CD4-positive, CD25-positive, alpha-beta regulatory T cell (primary cell): Measurements from ENCODE around the gene IMPA2. TPM values are rescaled to one million over a fixed set of nuclear protein-coding genes. Genes with fewer than 3 reads are reported as not detected.

Experiments used
- ATAC-seq, 2 donors: fragments of 150-1000 bp; cut with Tn5 transposase; one replicate each; pipeline ENCODE4 v1.10.0; 2021; ENCODE audit warnings: low read depth in 2 of 2, moderate number of reproducible peaks in 2 of 2, moderate library complexity in 1 of 2
- DNase-seq, 3 donors: peaks; one replicate each; pipeline versions ENCODE4 v3.0.0 to v3.0.0-alpha.2; 2012 to 2022; ENCODE audit warnings: mixed read lengths in 1 of 3
- H3K27ac ChIP-seq: one replicate; pipeline ENCODE4 v1.7.0; 2013; ENCODE audit warnings: mild to moderate bottlenecking, low read length; ENCODE audit not compliant: insufficient read depth, poor library complexity, severe bottlenecking
- H3K27me3 ChIP-seq: one replicate; pipeline ENCODE4 v1.7.0; 2013; ENCODE audit warnings: low read length; ENCODE audit not compliant: control insufficient read depth, insufficient read depth
- H3K36me3 ChIP-seq: one replicate; pipeline ENCODE4 v1.7.0; 2013; ENCODE audit warnings: mild to moderate bottlenecking, low read length, moderate library complexity; ENCODE audit not compliant: control insufficient read depth, insufficient read depth
- H3K4me1 ChIP-seq: 2 replicates; pipeline ENCODE4 v1.7.0; 2013; ENCODE audit warnings: mild to moderate bottlenecking, low read length; ENCODE audit not compliant: insufficient read depth, control insufficient read depth, poor library complexity, severe bottlenecking
- H3K4me3 ChIP-seq: one replicate; pipeline ENCODE4 v1.7.0; 2013; ENCODE audit warnings: low read depth, mild to moderate bottlenecking, low read length, moderate library complexity
- H3K9me3 ChIP-seq, 2 experiments: 1 replicate in 1 of 2; 2 replicates in 1 of 2; pipeline ENCODE4 v1.7.0; 2013; ENCODE audit warnings: low read length in 2 of 2, mild to moderate bottlenecking in 1 of 2, moderate library complexity in 1 of 2; ENCODE audit not compliant: control insufficient read depth in 2 of 2
- H3K27ac Mint-ChIP-seq, 3 donors: one replicate each; pipeline ENCODE4 v1.8.0; 2020 to 2022; ENCODE audit warnings: mild to moderate bottlenecking in 3 of 3, mixed read lengths in 3 of 3, moderate library complexity in 2 of 3
- H3K27me3 Mint-ChIP-seq: one replicate; pipeline ENCODE4 v1.8.0; 2022; ENCODE audit warnings: mild to moderate bottlenecking, mixed read lengths
- H3K36me3 Mint-ChIP-seq: one replicate; pipeline ENCODE4 v1.8.0; 2020; ENCODE audit warnings: mixed read lengths
- H3K4me1 Mint-ChIP-seq, 4 donors: one replicate each; pipeline ENCODE4 v1.8.0; 2020 to 2022; ENCODE audit warnings: mixed read lengths in 4 of 4, mild to moderate bottlenecking in 1 of 4
- H3K4me3 Mint-ChIP-seq, 4 donors: one replicate each; pipeline ENCODE4 v1.8.0; 2020 to 2022; ENCODE audit warnings: mild to moderate bottlenecking in 4 of 4, mixed read lengths in 4 of 4, moderate library complexity in 3 of 4
- H3K9me3 Mint-ChIP-seq, 7 donors: one replicate each; pipeline ENCODE4 v1.8.0; 2020 to 2022; ENCODE audit warnings: mixed read lengths in 7 of 7, mild to moderate bottlenecking in 3 of 7, moderate library complexity in 2 of 7
- polyA plus RNA-seq, 4 donors: library from polyadenylated mRNA; unstranded; fragments of 300-500 nt; fragmentation: Illumina TruSeq; gene quantifications; one replicate each; pipeline ENCODE4 v1.2.3, GENCODE V29; 2021
- total RNA-seq: library from RNA; stranded (reverse); gene quantifications from one replicate; pipeline ENCODE4 v1.2.3, GENCODE V29; 2022

Gene IMPA2
- total and polyA plus RNA-seq, 5 donors from 2014 or later = 5.1 to 14.6 (median 6.9) TPM

DNA sequence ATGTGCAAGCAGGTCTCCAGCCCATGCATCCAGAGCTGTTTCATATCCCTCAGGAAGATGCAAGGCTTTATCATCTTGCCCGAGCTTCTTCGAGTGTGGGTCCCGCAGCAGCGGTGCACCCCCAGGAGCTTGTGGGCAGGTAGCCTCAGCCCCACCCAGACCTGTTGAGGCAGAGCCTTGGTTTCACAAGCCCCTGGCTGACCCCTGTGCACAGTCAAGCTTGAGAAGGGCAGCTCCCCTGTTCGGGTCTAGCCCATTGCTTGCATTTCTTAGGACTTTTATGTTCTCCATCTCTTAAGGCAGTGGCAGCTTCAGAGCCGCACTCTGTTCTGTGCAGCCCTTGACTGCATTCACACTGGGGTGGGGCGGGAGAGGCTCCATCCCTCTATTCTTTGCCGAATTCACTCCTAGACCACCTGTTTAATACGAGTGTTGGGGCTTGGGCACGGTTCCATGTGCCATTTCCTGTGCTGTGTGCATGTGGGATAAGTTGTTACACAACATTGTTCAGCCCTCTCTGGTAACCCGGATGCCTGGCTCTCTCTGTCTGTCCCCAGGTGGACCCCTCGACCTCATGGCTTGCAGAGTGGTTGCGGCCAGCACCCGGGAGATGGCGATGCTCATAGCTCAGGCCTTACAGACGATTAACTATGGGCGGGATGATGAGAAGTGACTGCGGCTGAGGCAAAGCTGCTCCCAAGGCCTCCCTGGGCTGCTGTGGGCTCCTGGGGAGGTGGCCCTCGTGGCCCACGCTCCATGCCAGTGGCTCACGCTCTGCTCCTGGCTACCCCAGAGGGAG, 48.7 kb downstream of the IMPA2 start:
- Mint-ChIP-seq H3K4me3 (no peak overlapping the region), H3K9me3 (no peaks in the 10 kb centered on the region), H3K27me3 (no peaks in the 10 kb centered on the region), H3K36me3 (peaks cover 10% of the 10 kb centered on the region), H3K27ac (no peak overlapping the region), H3K4me1 (no peaks in the 10 kb centered on the region)
- H3K9me3 ChIP-seq = no peaks in the 10 kb centered on the region
- ATAC-seq (no peak), DNase-seq (no peak)
- no peaks in the 10 kb centered on the region for H3K4me1 ChIP-seq
- H3K36me3 ChIP-seq = no peaks in the 10 kb centered on the region
- H3K4me3 ChIP-seq = no peak overlapping the region
- H3K27ac ChIP-seq = no peak overlapping the region
- H3K27me3 ChIP-seq = no peaks in the 10 kb centered on the region

DNA sequence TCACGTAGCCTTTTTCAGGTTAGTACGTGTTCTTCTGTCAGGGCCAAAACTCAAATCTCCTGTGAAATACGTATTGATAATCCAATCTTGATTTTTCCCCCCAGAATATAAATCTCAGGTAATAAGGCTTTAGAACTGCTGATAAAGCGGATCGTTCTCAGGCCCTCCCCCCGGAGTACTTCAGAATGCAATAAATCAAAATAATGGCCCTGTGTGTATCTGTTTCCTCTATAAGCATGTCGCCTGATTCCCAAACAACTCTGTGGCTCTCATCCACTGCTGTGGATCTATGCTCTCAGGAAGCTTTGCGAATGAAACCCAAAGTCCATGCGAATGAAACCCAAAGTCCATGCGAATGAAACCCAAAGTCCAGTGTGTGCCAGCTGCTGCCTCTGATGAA, 49.4 kb downstream of the IMPA2 start:
- H3K9me3 ChIP-seq = no peaks in the 10 kb centered on the region

DNA sequence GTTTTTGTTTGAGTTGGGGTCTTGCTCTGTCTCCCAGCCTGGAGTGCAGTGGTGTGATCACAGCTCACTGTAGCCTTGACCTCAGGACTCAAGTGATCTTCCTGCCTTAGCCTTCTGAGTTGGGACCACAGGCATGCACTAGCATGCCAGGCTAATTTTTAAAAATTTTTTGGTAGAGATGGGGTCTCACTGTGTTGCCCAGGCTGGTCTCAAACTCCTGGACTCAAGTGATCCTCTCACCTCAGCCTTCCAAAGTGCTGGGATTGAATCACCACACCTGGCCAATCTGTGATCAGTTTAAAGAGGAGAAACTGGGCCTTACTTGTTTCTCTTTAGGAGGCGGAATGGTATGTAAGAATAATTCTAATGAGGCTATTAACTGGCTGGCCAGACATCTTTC, 49.9 kb downstream of the IMPA2 start:
- no peak for DNase-seq
- Histone ChIP-seq H3K4me1 (no peaks in the 10 kb centered on the region), H3K9me3 (no peaks in the 10 kb centered on the region), H3K27ac (no peak overlapping the region), H3K27me3 (no peaks in the 10 kb centered on the region), H3K4me3 (no peak overlapping the region), H3K36me3 (no peaks in the 10 kb centered on the region)
- Mint-ChIP-seq H3K27me3 (no peaks in the 10 kb centered on the region), H3K4me1 (no peaks in the 10 kb centered on the region), H3K4me3 (no peak overlapping the region), H3K36me3 (peaks cover 10% of the 10 kb centered on the region), H3K9me3 (no peaks in the 10 kb centered on the region), H3K27ac (no peak overlapping the region)
- ATAC-seq = no peak

More for the DNA sequence above, 49.4 kb downstream of the IMPA2 start:
- Mint-ChIP-seq H3K27ac (peak overlapping the region in 1 of 3 donors; percentile 32), H3K36me3 (peaks cover 10% of the 10 kb centered on the region), H3K4me3 (no peak overlapping the region), H3K27me3 (no peaks in the 10 kb centered on the region), H3K4me1 (no peaks in the 10 kb centered on the region), H3K9me3 (no peaks in the 10 kb centered on the region)
- ATAC-seq = no peak
- Histone ChIP-seq H3K4me1 (no peaks in the 10 kb centered on the region), H3K4me3 (no peak overlapping the region), H3K36me3 (no peaks in the 10 kb centered on the region), H3K27ac (no peak overlapping the region), H3K27me3 (no peaks in the 10 kb centered on the region)
- no peak for DNase-seq

DNA sequence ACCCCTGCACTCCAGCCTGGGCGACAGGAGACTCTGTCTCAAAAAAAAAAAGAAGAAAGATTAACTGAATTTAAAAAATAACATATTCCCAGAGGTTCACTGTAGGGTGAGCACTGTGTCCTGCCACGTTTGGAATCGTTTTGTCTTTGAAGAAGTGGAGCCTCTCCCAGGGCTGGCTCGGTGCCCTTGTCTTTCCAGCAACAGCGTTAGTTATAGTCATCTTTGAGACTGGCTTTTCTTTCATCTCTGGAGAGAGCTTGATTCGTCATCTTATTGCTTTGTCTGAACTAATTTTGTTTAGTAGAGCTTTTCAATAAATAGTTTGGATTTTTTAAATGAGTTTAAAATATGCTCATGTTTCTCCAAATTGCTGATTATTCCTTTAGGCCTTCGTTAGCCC, 50.5 kb downstream of the IMPA2 start:
- no peaks in the 10 kb centered on the region for H3K36me3 ChIP-seq
- no peaks in the 10 kb centered on the region for H3K27me3 ChIP-seq
- Mint-ChIP-seq H3K27ac (peak overlapping the region in 1 of 3 donors; percentile 42), H3K27me3 (no peaks in the 10 kb centered on the region), H3K4me1 (no peaks in the 10 kb centered on the region), H3K4me3 (no peak overlapping the region), H3K36me3 (peaks cover 10% of the 10 kb centered on the region), H3K9me3 (no peaks in the 10 kb centered on the region)
- H3K4me1 ChIP-seq = no peaks in the 10 kb centered on the region
- H3K27ac ChIP-seq = no peak overlapping the region
- DNase-seq (no peak), ATAC-seq (no peak)
- no peak overlapping the region for H3K4me3 ChIP-seq
- no peaks in the 10 kb centered on the region for H3K9me3 ChIP-seq

DNA sequence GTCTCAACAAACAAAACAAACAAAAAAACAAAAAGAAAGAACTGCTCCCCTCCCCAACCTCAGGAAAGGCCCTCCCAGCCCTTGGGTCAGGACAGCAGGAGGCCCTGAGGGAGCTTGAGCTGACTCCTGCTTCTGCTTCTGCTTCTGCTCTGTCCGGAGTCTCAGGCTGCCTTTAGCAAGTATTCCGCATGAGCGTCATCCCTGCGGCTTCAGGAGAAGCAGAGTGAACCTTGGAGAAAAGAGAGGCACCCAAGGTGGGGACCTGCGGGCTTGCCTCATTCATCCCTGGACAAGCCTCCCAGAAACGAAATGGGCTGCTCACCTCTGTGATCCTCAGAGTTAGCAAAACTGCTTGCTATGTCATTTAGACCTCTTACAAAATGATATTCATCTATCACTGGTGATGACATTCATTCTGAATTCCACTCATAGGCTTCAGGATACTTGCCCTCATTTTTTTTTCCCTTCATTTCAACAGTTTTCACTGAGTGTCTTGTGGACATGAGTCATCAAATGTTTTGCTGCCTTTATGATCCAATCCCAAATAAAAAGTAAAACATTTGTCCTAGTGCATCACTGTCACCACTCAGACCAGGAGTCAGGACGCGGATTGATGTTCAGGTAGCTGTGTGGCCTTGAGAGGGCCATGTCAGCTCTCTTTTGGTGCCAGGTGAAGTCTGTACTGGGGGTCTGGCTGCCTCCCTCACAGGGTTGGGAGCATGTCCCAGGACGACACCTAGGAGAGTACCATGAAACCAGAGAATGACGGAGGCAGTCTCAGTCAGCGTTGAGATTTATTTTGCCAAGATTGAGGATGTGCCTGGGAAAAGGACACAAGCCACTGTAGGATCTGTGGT, 51.7 kb downstream of the IMPA2 start:
- no peaks in the 10 kb centered on the region for H3K9me3 ChIP-seq
- Mint-ChIP-seq H3K36me3 (peaks cover 10% of the 10 kb centered on the region), H3K4me1 (peaks cover 0 to 2% (median 0%) of the 10 kb centered on the region in 4 donors), H3K4me3 (no peak overlapping the region), H3K27me3 (peaks cover 9% of the 10 kb centered on the region), H3K9me3 (no peaks in the 10 kb centered on the region), H3K27ac (no peak overlapping the region)
- no peaks in the 10 kb centered on the region for H3K4me1 ChIP-seq
- H3K36me3 ChIP-seq = no peaks in the 10 kb centered on the region
- DNase-seq (no peak), ATAC-seq (no peak)
- H3K27ac ChIP-seq = no peak overlapping the region
- H3K27me3 ChIP-seq = no peaks in the 10 kb centered on the region
- H3K4me3 ChIP-seq = no peak overlapping the region

DNA sequence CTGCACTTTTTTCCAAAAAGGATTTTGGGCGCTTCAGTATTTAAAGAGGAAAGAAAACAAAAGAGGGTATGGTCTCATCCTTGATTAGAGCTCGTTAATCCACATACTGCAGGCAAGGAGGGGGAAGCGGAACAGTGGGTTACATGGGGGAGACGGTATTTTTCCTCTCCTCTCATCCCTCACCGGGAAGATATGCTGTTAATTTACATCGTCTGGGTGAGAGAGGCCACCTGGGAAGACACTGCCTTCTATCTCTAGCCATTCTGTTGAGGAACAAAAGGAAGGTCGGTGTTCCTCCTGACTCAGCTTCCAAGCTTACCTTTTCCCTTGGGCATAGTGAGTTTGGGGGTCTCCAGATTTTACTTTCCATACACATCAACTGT, 52.3 kb downstream of the IMPA2 start:
- no peaks in the 10 kb centered on the region for H3K27me3 ChIP-seq
- H3K4me3 Mint-ChIP-seq = no peak overlapping the region
- H3K4me1 ChIP-seq = peaks cover 6% of the 10 kb centered on the region
- H3K4me3 ChIP-seq = no peak overlapping the region
- no peaks in the 10 kb centered on the region for H3K9me3 ChIP-seq
- peaks cover 0 to 5% (median 0%) of the 10 kb centered on the region in 4 donors for H3K4me1 Mint-ChIP-seq
- DNase-seq (no peak), ATAC-seq (no peak)
- H3K27ac Mint-ChIP-seq = no peak overlapping the region
- peaks cover 10% of the 10 kb centered on the region for H3K36me3 Mint-ChIP-seq
- H3K27ac ChIP-seq = no peak overlapping the region
- no peaks in the 10 kb centered on the region for H3K9me3 Mint-ChIP-seq
- no peaks in the 10 kb centered on the region for H3K36me3 ChIP-seq
- peaks cover 12% of the 10 kb centered on the region for H3K27me3 Mint-ChIP-seq

DNA sequence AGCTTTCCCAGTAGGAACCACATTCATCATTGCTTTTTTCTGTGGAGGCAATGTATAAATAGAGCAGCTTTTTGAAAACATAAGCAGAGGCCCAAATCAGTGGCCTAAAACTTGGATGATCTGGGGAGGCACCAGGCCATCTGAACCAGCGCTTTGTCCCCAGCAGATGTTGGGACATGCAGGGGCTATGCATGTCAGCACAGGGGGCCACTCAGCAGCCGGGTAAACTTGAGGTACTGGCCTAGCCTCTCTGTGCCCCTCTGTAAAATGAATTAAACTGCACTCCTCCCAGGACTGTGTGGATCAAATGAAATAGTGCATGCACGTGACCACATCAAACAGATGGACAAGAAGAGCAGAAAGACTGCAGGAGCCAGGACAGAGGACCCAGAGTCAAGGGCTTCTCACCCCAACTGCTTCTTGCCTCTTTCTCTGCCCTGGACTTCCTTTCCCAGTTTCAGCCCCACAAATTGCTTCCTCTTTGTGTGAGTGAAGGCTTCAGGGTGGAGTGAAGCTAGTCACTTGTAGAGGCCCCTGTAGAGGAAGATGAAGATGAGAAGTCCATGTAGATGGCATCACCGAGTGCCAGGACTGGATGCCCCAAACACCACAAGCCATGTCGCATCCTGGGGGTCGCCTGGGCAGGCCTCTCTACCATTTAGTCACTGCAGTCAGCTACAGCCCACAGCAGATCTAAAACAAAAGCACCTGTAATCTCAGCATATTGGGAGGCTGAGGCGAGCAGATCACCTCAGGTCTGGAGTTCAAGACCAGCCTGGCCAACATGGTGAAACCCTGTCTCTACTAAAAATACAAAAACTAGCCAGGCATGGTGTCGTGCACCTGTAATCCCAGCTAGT, 53.2 kb downstream of the IMPA2 start:
- Mint-ChIP-seq H3K4me3 (no peak overlapping the region), H3K4me1 (peaks cover 0 to 7% (median 0%) of the 10 kb centered on the region in 4 donors), H3K9me3 (no peaks in the 10 kb centered on the region), H3K27ac (peak overlapping the region in 1 of 3 donors; percentile 52), H3K36me3 (peaks cover 10% of the 10 kb centered on the region), H3K27me3 (peaks cover 12% of the 10 kb centered on the region)
- Histone ChIP-seq H3K27me3 (no peaks in the 10 kb centered on the region), H3K27ac (no peak overlapping the region), H3K36me3 (no peaks in the 10 kb centered on the region), H3K4me1 (peaks cover 9% of the 10 kb centered on the region), H3K9me3 (no peaks in the 10 kb centered on the region), H3K4me3 (no peak overlapping the region)
- ATAC-seq (no peak), DNase-seq (no peak)
